ENCODE results near the gene SLC39A8. TPM values are rescaled to one million over a fixed set of nuclear protein-coding genes. Genes with fewer than 3 reads are reported as not detected.

SLC39A8 gene
- total and polyA plus RNA-seq, 4 donors: 14.6 to 50.5 (median 22.6) TPM

DNA sequence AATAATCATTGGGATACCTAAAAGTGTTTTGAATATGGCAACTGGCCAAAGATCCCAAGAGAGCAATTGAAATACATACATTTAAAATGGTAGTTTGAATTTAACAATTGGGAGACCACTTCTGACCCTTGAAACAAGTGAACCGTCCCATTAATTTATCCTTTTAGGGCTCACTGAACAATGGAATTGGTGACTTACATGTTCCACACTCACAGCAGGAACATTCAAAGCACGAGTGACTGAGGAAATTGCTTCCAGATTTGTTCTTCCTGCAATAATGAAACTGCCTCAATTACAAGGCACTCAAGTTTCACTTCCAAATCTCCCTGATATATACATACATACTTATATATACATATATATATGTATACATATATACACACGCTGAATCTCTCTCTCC, 20.6 kb downstream of the SLC39A8 start:
- H3K36me3 ChIP-seq (ENCODE audit: control insufficient read depth in 4 of 4, insufficient read depth in 3 of 4, low read depth in 1 of 4, low read length in 3 of 4): no peaks in the 10 kb centered on the region
- H3K27me3 ChIP-seq (ENCODE audit: control insufficient read depth in 4 of 4, insufficient read depth in 4 of 4, low read length in 3 of 4): no peaks in the 10 kb centered on the region
- TF ChIP-seq YY1 (IDR thresholded peaks at IDR 0.05): no peak
- TF ChIP-seq, protein P1, sequence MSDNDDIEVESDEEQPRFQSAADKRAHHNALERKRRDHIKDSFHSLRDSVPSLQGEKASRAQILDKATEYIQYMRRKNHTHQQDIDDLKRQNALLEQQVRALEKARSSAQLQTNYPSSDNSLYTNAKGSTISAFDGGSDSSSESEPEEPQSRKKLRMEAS (IDR thresholded peaks at IDR 0.05): no peak
- no peak for TF ChIP-seq FOXA2 (IDR thresholded peaks at IDR 0.05)
- TF ChIP-seq, protein P2, sequence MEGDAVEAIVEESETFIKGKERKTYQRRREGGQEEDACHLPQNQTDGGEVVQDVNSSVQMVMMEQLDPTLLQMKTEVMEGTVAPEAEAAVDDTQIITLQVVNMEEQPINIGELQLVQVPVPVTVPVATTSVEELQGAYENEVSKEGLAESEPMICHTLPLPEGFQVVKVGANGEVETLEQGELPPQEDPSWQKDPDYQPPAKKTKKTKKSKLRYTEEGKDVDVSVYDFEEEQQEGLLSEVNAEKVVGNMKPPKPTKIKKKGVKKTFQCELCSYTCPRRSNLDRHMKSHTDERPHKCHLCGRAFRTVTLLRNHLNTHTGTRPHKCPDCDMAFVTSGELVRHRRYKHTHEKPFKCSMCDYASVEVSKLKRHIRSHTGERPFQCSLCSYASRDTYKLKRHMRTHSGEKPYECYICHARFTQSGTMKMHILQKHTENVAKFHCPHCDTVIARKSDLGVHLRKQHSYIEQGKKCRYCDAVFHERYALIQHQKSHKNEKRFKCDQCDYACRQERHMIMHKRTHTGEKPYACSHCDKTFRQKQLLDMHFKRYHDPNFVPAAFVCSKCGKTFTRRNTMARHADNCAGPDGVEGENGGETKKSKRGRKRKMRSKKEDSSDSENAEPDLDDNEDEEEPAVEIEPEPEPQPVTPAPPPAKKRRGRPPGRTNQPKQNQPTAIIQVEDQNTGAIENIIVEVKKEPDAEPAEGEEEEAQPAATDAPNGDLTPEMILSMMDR (IDR thresholded peaks at IDR 0.05; ENCODE audit: low read depth, low read length, missing input control): no peak
- TF ChIP-seq RXRA (IDR thresholded peaks at IDR 0.05): no peak
- TF ChIP-seq HNF4A (conservative IDR thresholded peaks at IDR 0.05): no peak
- TF ChIP-seq EGR1 (IDR thresholded peaks at IDR 0.05; ENCODE audit: low read depth in 2 of 2): no peak
- TF ChIP-seq, protein P3, sequence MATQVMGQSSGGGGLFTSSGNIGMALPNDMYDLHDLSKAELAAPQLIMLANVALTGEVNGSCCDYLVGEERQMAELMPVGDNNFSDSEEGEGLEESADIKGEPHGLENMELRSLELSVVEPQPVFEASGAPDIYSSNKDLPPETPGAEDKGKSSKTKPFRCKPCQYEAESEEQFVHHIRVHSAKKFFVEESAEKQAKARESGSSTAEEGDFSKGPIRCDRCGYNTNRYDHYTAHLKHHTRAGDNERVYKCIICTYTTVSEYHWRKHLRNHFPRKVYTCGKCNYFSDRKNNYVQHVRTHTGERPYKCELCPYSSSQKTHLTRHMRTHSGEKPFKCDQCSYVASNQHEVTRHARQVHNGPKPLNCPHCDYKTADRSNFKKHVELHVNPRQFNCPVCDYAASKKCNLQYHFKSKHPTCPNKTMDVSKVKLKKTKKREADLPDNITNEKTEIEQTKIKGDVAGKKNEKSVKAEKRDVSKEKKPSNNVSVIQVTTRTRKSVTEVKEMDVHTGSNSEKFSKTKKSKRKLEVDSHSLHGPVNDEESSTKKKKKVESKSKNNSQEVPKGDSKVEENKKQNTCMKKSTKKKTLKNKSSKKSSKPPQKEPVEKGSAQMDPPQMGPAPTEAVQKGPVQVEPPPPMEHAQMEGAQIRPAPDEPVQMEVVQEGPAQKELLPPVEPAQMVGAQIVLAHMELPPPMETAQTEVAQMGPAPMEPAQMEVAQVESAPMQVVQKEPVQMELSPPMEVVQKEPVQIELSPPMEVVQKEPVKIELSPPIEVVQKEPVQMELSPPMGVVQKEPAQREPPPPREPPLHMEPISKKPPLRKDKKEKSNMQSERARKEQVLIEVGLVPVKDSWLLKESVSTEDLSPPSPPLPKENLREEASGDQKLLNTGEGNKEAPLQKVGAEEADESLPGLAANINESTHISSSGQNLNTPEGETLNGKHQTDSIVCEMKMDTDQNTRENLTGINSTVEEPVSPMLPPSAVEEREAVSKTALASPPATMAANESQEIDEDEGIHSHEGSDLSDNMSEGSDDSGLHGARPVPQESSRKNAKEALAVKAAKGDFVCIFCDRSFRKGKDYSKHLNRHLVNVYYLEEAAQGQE (IDR thresholded peaks at IDR 0.05): no peak
- no peak for TF ChIP-seq NR2F2 (IDR thresholded peaks at IDR 0.05)
- TF ChIP-seq, protein P4, sequence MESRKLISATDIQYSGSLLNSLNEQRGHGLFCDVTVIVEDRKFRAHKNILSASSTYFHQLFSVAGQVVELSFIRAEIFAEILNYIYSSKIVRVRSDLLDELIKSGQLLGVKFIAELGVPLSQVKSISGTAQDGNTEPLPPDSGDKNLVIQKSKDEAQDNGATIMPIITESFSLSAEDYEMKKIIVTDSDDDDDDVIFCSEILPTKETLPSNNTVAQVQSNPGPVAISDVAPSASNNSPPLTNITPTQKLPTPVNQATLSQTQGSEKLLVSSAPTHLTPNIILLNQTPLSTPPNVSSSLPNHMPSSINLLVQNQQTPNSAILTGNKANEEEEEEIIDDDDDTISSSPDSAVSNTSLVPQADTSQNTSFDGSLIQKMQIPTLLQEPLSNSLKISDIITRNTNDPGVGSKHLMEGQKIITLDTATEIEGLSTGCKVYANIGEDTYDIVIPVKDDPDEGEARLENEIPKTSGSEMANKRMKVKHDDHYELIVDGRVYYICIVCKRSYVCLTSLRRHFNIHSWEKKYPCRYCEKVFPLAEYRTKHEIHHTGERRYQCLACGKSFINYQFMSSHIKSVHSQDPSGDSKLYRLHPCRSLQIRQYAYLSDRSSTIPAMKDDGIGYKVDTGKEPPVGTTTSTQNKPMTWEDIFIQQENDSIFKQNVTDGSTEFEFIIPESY (IDR thresholded peaks at IDR 0.05): no peak
- no peak for TF ChIP-seq TAF1 (conservative IDR thresholded peaks at IDR 0.05)
- TF ChIP-seq JUND (IDR thresholded peaks at IDR 0.05): no peak
- TF ChIP-seq, protein P5, sequence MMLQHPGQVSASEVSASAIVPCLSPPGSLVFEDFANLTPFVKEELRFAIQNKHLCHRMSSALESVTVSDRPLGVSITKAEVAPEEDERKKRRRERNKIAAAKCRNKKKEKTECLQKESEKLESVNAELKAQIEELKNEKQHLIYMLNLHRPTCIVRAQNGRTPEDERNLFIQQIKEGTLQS (IDR thresholded peaks at IDR 0.05): no peak
- TF ChIP-seq RAD21 (IDR thresholded peaks at IDR 0.05): no peak
- no peak for TF ChIP-seq HNF4G (IDR thresholded peaks at IDR 0.05)
- TF ChIP-seq FOXA1 (IDR thresholded peaks at IDR 0.05): no peak
- TF ChIP-seq GABPA (IDR thresholded peaks at IDR 0.05 in 1 of 2, conservative IDR thresholded peaks at IDR 0.05 in 1 of 2): no peak
- no peak for TF ChIP-seq SP1 (IDR thresholded peaks at IDR 0.05)
- 77% methylated on average over 3 of the region's 3 CpGs for WGBS
- H3K4me3 ChIP-seq (ENCODE audit: low read depth in 1 of 3, low read length in 3 of 3): no peak overlapping the region
- no peak for DNase-seq (ENCODE audit: low spot score)
- no peak overlapping the region for H3K9ac ChIP-seq (ENCODE audit: low read depth in 1 of 2, low read length in 2 of 2)
- H3K4me1 ChIP-seq (ENCODE audit: control insufficient read depth in 4 of 4, insufficient read depth in 4 of 4, low read length in 3 of 4): peaks cover 0 to 2% (median 0%) of the 10 kb centered on the region in 4 donors
- H3K27ac ChIP-seq (ENCODE audit: low read depth in 1 of 2, low read length in 2 of 2): no peak overlapping the region
- no peaks in the 10 kb centered on the region for H3K9me3 ChIP-seq (ENCODE audit: control insufficient read depth in 4 of 4, low read length in 3 of 4)
